Measurements from ENCODE around the gene FMN2.
"Not testable (repeated sequence)": the region's sequence is repeated elsewhere in the genome, so short reads cannot be mapped to it uniquely, and the experiment has no call there.

The FMN2 gene

GRCh38 chr1:240362826-240363225 lies 271.1 kb downstream of the FMN2 start:
- DNase-seq (ENCODE audit: low read depth in 2 of 2): no peak

GRCh38 chr1:240363315-240363714 lies 271.6 kb downstream of the FMN2 start:
- no peak for DNase-seq (ENCODE audit: low read depth in 2 of 2)

GRCh38 chr1:240363914-240364313 lies 272.2 kb downstream of the FMN2 start:
- DNase-seq (ENCODE audit: low read depth in 2 of 2): no peak

- no peak for DNase-seq (ENCODE audit: low read depth in 2 of 2)
Measured at GRCh38 chr1:240366636-240367035, 275.0 kb downstream of the FMN2 start.

GRCh38 chr1:240385551-240385950 lies 293.9 kb downstream of the FMN2 start:
- no peak for DNase-seq (ENCODE audit: low read depth in 2 of 2)

- no peak for DNase-seq (ENCODE audit: low read depth in 2 of 2)
Measured at GRCh38 chr1:240385985-240386978, 294.6 kb downstream of the FMN2 start.

- DNase-seq (ENCODE audit: low read depth in 2 of 2): no peak
Measured at GRCh38 chr1:240387051-240387450, 295.4 kb downstream of the FMN2 start.

GRCh38 chr1:240391660-240392260 lies 300.1 kb downstream of the FMN2 start:
- DNase-seq (ENCODE audit: low read depth in 2 of 2): no peak

GRCh38 chr1:240394353-240394752 lies 302.7 kb downstream of the FMN2 start:
- DNase-seq (ENCODE audit: low read depth in 2 of 2): no peak

GRCh38 chr1:240395336-240395735 lies 303.7 kb downstream of the FMN2 start:
- no peak for DNase-seq (ENCODE audit: low read depth in 2 of 2)

GRCh38 chr1:240399381-240399780 lies 307.7 kb downstream of the FMN2 start:
- DNase-seq (ENCODE audit: low read depth in 2 of 2): no peak

- no peak for DNase-seq (ENCODE audit: low read depth in 2 of 2)
Measured at GRCh38 chr1:240401731-240402130, 310.0 kb downstream of the FMN2 start.

GRCh38 chr1:240402326-240402725 lies 310.6 kb downstream of the FMN2 start:
- DNase-seq (ENCODE audit: low read depth in 2 of 2): no peak

- no peak for DNase-seq (ENCODE audit: low read depth in 2 of 2)
Measured at GRCh38 chr1:240404286-240404685, 312.6 kb downstream of the FMN2 start.

- no peak for DNase-seq (ENCODE audit: low read depth in 2 of 2)
Measured at GRCh38 chr1:240405751-240406150, 314.1 kb downstream of the FMN2 start.

- no peak for DNase-seq (ENCODE audit: low read depth in 2 of 2)
Measured at GRCh38 chr1:240407407-240407806, 315.7 kb downstream of the FMN2 start.

- no peak for DNase-seq (ENCODE audit: low read depth in 2 of 2)
Measured at GRCh38 chr1:240409615-240410014, 317.9 kb downstream of the FMN2 start.

- no peak for DNase-seq (ENCODE audit: low read depth in 2 of 2)
Measured at GRCh38 chr1:240413732-240414131, 322.0 kb downstream of the FMN2 start.

- DNase-seq (ENCODE audit: low read depth in 2 of 2): no peak
Measured at GRCh38 chr1:240414237-240414636, 322.6 kb downstream of the FMN2 start.

GRCh38 chr1:240415011-240415410 lies 323.3 kb downstream of the FMN2 start:
- not testable (repeated sequence) for DNase-seq (ENCODE audit: low read depth in 2 of 2)

- no peak for DNase-seq (ENCODE audit: low read depth in 2 of 2)
Measured at GRCh38 chr1:240415532-240415931, 323.8 kb downstream of the FMN2 start.

GRCh38 chr1:240417317-240417716 lies 325.6 kb downstream of the FMN2 start:
- no peak for DNase-seq (ENCODE audit: low read depth in 2 of 2)

GRCh38 chr1:240420766-240421165 lies 329.1 kb downstream of the FMN2 start:
- DNase-seq (ENCODE audit: low read depth in 2 of 2): no peak
